Right hindlimb (tissue), 1 donor: ENCODE results near the gene ASPSCR1.
A peak's percentile ranks its signal among the peaks of the same experiment; 100 is the strongest.
"Not testable (repeated sequence)": the region's sequence is repeated elsewhere in the genome, so short reads cannot be mapped to it uniquely, and the experiment has no call there.

ENCODE experiments used
- DNase-seq: peaks from one replicate; pipeline ENCODE4 v3.0.0-alpha.2; 2018

ASPSCR1 gene

DNA sequence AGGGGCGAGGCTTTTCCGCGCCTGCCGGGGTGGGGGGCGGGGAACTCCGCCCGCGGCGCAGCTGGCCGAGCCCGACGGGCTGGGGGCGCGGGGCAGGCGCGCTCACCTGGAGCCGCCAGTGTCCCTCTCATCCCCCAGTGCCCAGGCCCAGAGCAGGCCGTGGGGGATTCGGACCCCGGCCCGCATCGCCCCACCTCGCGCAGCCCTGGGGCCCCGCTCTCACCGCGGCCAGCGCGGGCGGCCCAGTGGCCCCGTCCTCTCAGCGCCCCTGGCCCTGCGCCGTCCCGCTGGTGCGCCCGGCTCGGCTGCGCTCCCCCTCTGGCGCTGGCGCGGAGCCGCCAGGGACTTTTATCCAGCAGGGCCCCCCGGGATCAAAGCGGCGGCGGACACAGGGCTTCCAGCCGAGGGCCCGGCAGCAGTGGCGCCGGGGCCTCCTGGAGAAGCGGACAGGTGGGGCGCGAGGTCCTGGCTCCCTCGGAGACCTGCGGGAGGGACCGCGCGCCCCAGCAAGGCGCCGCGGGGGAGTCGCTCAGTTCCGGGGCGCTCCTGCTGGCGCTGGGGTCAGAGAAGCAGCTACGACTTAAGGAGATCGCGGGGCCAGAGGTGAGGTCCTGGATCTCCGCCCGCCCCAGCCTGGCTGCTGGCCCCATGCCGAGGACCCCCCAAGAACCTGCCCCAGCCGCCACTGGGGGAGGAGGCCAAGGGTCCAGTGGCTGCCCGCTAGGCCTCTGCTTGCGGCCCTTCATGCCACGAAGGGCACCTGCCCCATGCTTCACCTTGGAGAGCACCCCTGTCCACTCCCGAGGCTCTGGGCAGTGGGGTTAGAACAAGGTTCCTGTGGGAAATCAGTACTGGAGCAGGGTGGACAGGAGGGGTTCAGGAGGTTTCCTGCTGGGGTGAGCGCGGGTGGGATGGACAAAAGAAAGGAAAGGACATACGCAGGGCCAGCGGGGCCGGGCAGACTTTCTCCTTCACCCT is 15.6 kb upstream of the ASPSCR1 start:
- no peak for DNase-seq

- DNase-seq = no peak
Measured at GRCh38 chr17:81962499-81963441, 14.7 kb upstream of the ASPSCR1 start.

DNA sequence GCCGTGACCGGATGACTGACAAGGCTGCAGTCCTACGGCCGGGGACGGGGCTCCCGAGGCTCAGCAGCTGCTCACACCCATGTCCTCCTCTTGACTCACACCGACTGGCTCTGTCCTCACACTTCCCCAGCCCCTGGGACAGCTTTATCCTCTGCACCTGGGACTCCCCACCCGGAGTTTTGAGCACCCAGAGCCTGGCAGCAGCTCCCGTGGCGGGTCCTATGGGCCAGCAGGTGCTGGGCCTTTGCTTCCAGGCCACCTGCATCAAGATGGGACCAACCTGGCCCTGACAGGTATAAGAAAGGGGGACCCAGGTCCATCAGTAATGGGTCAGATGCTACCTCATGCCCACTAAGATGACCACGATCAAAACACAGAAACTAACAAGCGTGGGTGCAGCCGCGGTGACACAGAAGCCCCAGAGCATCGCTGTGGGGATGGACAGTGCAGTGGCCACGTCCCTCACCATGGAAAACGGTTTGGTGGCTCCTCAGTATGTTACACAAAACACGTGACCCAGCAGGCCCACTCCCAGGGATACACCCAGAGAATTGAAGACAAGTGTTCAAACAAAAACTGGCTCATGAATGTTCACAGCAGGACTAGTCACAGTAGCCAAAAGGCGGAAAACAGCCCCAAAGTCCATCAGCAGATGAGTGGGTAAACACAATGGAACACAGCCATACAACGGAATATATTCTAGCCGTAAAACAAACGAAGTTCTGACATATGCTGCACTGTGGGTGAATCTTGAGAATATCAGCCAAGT is 13.2 kb upstream of the ASPSCR1 start:
- no peak for DNase-seq

GRCh38 chr17:81966343-81967243 is 10.8 kb upstream of the ASPSCR1 start:
- DNase-seq = peak; percentile 88

- DNase-seq = no peak
Measured at GRCh38 chr17:81967244-81967532, 10.2 kb upstream of the ASPSCR1 start.

DNA sequence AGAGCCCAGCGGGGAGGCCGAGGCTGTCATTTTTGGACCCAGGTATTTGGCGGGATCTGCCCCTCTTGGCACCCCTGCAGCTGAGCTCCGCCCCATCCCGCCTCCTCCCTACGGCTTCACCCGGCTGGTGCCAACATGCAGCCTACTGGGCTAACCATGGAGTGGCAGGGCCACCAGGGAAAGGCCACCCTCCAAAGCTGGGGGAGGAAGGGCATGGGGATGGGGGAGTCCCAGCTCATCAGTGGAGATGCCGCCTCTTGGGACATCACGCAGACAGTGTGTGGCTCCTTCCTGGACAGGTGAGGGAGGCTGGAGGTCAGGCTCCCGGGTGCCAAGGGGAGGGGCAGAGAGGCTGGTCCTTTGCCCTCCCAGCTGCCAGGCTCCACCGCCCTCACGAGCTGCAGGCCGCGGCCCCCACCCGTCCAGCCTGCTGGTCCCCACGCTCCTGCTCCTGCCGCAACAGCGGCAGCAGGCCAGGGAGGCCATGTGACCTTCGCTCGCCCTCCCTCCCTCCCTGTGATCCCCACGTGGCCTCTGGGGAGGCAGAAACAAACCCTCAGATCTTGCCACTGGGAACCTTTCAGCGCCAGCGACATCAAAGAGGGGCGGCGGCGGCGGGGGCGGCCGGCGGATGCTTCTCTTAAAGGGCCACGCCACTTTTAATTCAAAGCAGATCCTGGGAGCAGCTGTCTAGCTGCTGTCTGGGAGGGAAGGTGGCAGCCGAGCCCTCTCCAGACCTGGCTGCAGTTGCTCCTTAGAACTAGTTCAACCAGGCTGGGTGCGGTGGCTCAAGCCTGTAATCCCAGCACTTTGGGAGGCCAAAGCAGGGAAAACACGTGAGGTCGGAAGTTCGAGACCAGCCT is 9.7 kb upstream of the ASPSCR1 start:
- peak; percentile 90 for DNase-seq

DNA sequence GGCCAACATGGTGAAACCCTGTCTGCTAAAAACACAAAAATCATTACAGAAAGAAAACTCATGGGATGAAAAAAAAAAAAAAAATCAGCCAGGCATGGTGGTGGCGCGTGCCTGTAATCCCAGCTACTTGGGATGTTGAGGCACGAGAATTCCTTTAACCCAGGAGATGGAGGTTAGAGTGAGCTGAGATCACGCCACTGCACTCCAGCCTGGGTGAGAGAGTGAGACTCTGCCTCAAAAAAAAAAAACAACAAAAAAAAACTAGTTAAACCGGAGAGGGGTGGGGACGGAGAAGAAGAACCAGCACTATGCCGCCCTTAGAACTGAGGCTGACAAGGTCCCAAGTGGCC is 9.1 kb upstream of the ASPSCR1 start:
- DNase-seq = no peak

DNA sequence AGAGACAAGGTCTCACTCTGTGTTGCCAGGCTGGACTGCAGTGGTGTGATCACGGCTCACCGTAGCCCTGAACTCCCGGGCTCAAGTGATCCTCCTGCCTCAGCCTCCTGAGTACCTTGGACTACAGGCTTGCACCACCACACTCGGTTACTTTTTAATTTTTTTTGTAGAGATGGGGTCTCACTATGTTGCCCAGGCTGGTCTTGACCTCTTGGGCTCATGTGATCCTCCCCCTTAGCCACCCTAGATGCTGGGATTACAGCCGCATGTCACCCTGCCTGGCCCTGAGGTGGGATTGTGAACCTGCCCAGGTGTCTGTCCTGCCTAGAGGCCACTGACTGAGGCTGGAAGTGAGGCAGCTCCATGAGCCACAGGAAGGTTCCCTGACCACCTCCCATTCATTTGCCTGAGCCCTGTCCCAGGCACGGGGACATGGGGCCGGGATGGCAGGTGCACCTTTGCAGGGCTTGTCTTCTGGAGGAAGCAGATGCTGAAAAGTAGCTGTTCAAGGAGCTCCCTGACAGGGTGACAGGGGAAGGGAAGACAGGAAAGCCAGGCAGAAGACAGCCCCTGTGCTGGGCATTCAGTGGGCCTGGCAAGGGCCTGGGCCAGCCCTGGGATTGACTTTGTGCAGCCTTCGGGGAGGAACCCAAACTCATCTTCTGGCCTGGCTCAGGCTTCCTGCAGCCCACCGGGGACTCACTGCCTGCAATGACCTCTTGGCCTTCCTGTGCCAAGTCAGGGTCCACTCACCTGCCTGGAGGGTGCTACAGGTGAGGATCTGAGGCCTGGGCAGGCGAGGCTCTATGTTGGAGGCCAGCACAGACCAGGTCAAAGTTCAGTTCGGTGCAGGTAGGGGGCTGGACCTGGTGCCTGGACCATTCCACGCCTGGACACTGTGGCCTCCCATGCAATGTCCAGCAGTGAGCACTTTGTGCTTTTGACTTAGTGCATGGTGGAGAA is 8.3 kb upstream of the ASPSCR1 start:
- no peak for DNase-seq

DNA sequence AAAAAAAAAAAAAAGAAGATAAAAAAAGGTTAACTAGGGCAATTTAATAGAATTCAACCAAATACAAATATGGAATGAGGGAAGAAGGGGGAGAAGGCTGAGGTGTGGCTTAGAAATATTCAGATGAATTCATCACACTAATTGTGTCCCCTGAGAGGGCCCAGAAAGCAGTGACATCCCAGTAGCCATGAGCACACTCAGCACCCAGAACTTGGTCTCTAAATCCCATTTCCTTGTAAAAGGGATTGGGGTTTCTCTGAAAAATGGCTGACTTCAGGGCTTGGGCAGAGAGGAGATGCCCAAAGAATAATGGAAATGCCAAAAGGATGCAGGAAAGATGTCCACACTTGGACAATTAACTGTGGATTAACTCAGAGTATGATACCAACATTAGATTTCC is 4.0 kb upstream of the ASPSCR1 start:
- no peak for DNase-seq

DNA sequence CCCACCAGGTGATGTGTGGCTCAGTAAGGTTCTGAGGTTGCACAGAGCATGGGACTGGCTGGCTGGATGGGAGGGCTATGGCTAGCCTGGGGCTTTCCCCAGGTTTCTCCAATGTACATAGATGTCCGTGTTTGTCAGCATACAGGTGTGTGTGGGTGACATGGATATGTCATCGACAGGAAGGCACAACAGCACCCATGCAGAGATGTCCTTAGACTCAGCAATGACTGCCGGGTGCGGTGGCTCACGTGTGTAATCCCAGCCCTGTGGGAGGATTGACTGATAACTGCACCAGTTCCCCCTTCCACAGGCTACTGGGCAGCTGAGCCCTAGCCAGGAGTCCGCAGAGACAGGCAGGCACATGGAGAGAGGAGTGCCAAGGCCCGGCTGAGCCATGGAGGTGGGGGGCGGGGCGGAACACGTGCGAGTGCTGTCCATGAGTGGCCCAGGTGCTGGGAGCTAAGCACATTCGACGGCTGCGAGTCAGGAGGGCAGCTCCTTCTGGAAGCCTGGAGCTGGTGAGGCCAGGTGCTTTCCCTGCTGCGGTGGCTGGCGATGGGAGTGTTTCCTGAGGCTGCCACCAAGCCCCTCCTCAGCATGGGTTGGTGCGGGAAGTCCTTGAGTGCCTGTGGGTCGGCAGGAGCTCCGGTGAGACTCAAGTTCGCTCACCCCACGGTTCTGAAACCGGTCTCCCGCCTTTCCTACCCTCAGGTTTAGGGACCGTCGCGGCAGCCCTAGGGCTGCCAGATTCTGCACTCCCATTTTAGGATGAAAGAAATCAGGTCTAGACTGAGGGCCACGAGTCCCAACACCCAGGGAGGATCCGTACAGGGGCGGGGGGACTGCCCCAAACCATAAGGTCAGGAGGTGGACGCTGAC is 858 bp upstream of the ASPSCR1 start:
- no peak for DNase-seq

GRCh38 chr17:81978524-81979298 is 1.3 kb downstream of the ASPSCR1 start:
- no peak for DNase-seq

GRCh38 chr17:81980122-81980521 is 2.7 kb downstream of the ASPSCR1 start:
- no peak for DNase-seq

DNA sequence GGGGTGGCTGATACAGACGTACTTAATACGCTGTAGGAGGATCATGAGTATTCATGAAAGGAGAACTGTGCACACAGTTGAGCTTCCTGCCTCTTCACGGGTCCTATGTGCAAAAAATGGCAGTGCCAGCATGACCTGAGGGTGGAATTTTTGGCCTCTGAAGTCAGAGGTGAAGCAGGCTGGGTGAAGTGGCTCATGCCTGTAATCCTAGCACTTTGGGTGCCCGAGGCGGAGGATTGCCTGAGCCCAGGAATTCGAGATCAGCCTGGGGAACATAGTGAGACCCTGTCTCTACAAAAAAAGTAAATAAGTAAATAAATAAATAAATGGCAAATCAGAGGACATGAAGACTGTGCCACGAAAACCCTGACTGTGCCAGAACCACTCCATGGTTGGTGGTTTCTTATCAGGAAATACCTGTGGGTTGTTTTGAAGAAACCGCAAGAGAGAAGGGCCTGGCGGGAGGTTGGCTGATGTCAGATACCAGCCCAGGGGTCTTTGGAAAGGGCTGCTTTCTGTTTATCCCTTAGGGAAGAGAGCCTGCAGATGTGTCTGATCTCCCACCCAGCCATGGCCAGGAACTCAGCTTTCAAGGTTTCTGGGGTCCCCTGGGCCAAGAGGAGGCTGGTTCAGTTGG is 3.4 kb downstream of the ASPSCR1 start:
- DNase-seq = no peak

- not testable (repeated sequence) for DNase-seq
Measured at GRCh38 chr17:81981511-81981910, 4.1 kb downstream of the ASPSCR1 start.

DNA sequence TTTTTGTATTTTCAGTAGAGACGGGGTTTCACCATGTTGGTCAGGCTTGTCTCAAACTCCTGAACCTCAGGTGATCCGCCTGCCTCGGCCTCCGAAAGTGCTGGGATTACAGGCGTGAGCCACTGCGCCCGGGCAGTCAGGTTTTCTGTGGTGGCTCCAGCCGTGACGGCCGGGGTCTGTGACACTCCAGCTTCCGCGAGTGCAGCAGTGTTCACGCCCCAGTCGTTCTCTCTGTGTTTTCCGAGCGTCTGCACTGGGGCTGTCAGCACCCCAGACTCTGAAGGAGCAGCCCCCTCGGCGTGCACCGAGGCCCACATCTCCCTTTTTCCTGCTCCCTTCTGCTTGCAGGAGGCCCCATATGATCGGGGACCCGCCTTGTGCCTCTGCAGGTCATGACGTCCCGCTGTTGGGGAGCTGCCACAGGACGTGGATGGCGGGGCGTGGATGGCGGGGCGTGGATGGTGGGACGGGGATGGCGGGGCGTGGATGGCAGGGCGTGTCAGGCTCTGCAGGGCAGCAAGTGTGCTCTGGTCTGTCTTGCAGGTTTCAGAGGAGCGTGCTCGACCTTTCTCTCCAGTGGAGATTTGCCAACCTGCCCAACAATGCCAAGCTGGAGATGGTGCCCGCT is 5.7 kb downstream of the ASPSCR1 start:
- DNase-seq = no peak

- no peak for DNase-seq
Measured at GRCh38 chr17:81983639-81984373, 6.4 kb downstream of the ASPSCR1 start.
